Measurements from ENCODE around the gene RREB1.
"Not testable (repeated sequence)": the region's sequence is repeated elsewhere in the genome, so short reads cannot be mapped to it uniquely, and the experiment has no call there.

The RREB1 gene

GRCh38 chr6:7260291-7261031 is 152.7 kb downstream of the RREB1 start:
- in situ Hi-C loops (cut with HindIII; ENCODE audit: low sequenced_read_pairs) = no loop called here

- in situ Hi-C loops (cut with HindIII; ENCODE audit: low sequenced_read_pairs) = no loop called here
Observed at GRCh38 chr6:7261032-7261841, 153.5 kb downstream of the RREB1 start.

- in situ Hi-C loops (cut with HindIII; ENCODE audit: low sequenced_read_pairs) = no loop called here
Observed at GRCh38 chr6:7261852-7262461, 154.2 kb downstream of the RREB1 start.

GRCh38 chr6:7262746-7263518 is 155.2 kb downstream of the RREB1 start:
- in situ Hi-C loops (cut with HindIII; ENCODE audit: low sequenced_read_pairs) = no loop called here

GRCh38 chr6:7263519-7263805 is 155.7 kb downstream of the RREB1 start:
- in situ Hi-C loops (cut with HindIII; ENCODE audit: low sequenced_read_pairs) = not testable (repeated sequence)

- in situ Hi-C loops (cut with HindIII; ENCODE audit: low sequenced_read_pairs) = no loop called here
Observed at GRCh38 chr6:7264041-7264440, 156.3 kb downstream of the RREB1 start.

- in situ Hi-C loops (cut with HindIII; ENCODE audit: low sequenced_read_pairs) = no loop called here
Observed at GRCh38 chr6:7264686-7265384, 157.1 kb downstream of the RREB1 start.

- in situ Hi-C loops (cut with HindIII; ENCODE audit: low sequenced_read_pairs) = not testable (repeated sequence)
Observed at GRCh38 chr6:7265385-7265726, 157.6 kb downstream of the RREB1 start.

GRCh38 chr6:7267071-7267465 is 159.3 kb downstream of the RREB1 start:
- in situ Hi-C loops (cut with HindIII; ENCODE audit: low sequenced_read_pairs) = no loop called here

- in situ Hi-C loops (cut with HindIII; ENCODE audit: low sequenced_read_pairs) = no loop called here
Observed at GRCh38 chr6:7267466-7268091, 159.8 kb downstream of the RREB1 start.

GRCh38 chr6:7268362-7268761 is 160.6 kb downstream of the RREB1 start:
- in situ Hi-C loops (cut with HindIII; ENCODE audit: low sequenced_read_pairs) = no loop called here

GRCh38 chr6:7268816-7269555 is 161.2 kb downstream of the RREB1 start:
- in situ Hi-C loops (cut with HindIII; ENCODE audit: low sequenced_read_pairs) = no loop called here

- in situ Hi-C loops (cut with HindIII; ENCODE audit: low sequenced_read_pairs) = no loop called here
Observed at GRCh38 chr6:7269816-7270215, 162.1 kb downstream of the RREB1 start.

GRCh38 chr6:7270320-7271204 is 162.8 kb downstream of the RREB1 start:
- in situ Hi-C loops (cut with HindIII; ENCODE audit: low sequenced_read_pairs) = no loop called here

- in situ Hi-C loops (cut with HindIII; ENCODE audit: low sequenced_read_pairs) = no loop called here
Observed at GRCh38 chr6:7271205-7271534, 163.4 kb downstream of the RREB1 start.

GRCh38 chr6:7273709-7274108 is 165.9 kb downstream of the RREB1 start:
- in situ Hi-C loops (cut with HindIII; ENCODE audit: low sequenced_read_pairs) = no loop called here

GRCh38 chr6:7274525-7274924 is 166.8 kb downstream of the RREB1 start:
- in situ Hi-C loops (cut with HindIII; ENCODE audit: low sequenced_read_pairs) = not testable (repeated sequence)

GRCh38 chr6:7276199-7276524 is 168.4 kb downstream of the RREB1 start:
- in situ Hi-C loops (cut with HindIII; ENCODE audit: low sequenced_read_pairs) = loop anchor here (25.0 kb wide), 1 partner anchor 336 kb away; no protein-coding TSS in a partner anchor
